TTC549 (cell line): ENCODE data around the gene TMEM150A.
"Not testable (repeated sequence)": the region's sequence is repeated elsewhere in the genome, so short reads cannot be mapped to it uniquely, and the experiment has no call there.

Experiments used
- FAIRE-seq: peaks from 2 replicates; lab custom pipeline; 2012; peaks lifted over from hg19 to GRCh38; lab: Jason Lieb, UNC

TMEM150A gene, protein sequence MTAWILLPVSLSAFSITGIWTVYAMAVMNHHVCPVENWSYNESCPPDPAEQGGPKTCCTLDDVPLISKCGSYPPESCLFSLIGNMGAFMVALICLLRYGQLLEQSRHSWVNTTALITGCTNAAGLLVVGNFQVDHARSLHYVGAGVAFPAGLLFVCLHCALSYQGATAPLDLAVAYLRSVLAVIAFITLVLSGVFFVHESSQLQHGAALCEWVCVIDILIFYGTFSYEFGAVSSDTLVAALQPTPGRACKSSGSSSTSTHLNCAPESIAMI

DNA sequence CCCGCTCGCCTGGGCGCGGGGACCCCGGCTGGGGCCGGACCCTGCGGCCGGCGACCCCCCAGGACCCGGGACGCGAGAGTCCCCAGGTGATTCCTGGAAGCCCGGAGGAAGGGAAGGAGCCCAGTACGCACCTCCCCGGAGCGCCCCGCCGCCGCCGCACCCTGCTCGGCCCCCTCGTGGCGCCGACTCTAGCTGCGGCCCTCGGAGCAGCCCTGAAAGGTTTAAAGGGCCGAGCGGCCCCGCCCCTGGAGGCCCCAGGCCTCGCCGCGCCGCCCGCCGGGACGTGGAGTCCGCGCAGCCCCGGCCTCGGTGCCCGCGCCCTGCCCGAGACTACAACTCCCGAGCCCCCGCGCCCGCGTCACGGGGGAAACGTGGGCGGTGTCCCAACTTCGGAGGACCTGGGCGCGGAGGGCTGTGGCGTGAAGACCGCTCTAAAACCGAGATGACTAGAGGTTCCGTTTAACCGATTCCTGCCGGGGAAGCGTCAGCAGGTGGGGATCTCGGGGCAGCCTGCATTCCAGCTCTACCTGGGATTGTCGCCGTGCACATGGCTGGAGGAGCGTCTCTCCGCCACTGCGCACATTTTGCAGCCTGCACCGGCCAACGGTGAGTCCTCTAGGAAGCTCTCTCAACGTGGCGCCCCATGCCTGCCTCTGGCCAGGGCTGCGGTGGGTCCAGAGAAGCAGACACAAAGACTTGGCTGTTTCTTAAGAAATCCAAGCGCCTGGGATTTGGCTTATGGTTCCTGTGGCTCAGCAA is at the start of gene TMEM150A:
TSS of gene TMEM150A (minus strand) at position 223 of the 759 bp plus-strand sequence. CDS start 750 bp downstream, outside the sequence.
- FAIRE-seq = no peak

DNA sequence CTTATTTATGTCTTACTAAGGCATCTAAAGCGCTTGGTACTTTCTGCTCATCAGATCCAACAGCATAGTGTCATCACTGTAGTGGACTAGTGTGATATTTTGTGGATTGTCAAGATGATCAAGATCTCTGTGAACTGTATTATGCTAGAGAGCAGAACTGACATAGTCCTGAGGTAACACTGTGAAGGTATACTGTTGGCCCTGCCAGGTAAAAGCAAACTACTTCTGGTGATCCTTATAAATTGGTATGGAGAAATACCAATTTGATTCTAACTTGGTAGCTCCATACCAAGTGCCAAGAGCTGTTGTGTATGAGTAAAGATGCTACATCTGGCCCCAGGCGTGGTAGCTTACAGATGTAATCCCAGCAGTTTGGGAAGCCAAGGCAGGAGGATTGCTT is 49.6 kb upstream of the TMEM150A start:
- FAIRE-seq = no peak

DNA sequence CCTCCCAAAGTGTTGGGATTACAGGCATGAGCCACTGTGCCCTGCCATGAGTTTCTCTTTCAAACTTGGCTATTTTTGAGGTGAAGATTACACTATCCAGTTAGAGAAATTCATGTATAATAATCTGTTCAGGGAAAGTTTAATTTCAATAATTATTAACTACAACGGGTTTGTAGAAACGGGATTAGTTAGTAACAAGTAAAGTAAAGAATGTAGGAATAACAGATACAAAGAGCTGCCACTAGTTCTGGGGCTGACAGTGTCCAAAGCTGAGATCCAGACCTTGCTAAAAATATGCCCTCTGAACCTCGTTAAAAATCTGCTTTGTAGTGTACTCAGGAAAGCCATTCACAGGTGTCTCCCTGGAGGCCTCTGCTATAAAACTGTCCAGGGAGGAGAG is 48.6 kb upstream of the TMEM150A start:
- no peak for FAIRE-seq

DNA sequence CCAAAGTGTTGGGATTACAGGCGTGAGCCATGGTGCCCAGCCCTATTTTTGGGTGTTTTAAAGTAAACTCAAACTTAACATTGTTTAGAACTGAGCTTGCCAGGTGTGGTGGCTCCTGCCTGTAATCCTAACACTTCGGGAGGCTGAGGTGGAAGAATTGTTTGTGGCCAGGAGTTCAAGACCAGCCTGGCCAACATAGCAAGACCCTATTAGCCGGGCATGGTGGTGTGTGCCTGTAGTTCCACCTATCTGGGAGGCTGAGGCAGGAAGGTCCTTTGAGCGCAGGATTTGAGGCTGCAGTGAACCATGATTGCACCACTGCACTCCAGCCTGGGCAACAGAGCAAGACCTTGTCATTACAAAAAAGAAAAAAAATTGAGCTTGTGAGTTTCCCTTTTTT is 48.0 kb upstream of the TMEM150A start:
- no peak for FAIRE-seq

DNA sequence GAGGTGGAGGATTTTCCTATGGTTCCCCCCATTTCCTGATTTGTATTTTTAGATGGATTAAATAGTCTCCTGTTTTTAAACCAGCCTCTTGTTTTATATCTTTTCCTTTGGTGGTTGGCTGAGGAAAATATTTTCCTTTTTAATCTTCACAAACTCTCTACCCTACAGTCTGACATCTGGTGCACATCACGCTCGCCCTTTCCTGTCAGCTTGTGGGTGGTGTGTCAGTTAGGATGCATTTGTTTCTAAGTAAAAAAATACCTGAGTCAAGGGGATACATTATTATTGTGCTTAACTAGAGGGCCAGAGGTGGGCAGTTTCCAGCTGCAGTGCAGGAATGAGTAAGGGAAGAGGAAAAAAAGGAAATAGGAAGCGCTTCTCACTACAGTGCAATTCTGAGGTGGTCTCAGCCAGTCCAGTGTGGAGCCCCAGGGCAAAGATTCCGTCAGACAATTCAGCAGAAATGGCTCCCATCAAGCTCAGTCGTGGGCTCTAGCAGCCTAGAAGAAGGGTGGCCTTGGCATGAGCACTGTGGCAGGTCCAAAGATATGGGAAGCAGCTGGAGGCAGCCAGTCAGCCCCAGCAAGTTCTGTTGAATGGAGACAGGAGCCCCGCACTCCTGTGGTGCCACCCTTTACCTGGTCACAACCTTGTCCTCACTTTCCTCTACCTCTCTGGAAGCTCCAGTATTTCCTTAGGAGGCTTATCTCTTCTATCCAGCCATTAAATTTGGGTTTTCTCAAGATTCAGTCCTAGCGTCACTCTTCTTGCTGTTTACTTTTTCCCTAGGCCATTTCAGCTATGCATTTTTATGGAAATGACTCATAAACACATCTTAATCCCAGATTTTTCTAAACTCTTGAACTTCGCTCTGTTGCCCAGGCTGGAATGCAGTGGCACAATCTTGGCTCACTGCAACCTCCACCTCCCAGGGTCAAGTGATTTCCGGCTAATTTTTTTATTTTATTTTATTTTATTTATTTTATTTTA is 47.0 kb upstream of the TMEM150A start:
- no peak for FAIRE-seq

DNA sequence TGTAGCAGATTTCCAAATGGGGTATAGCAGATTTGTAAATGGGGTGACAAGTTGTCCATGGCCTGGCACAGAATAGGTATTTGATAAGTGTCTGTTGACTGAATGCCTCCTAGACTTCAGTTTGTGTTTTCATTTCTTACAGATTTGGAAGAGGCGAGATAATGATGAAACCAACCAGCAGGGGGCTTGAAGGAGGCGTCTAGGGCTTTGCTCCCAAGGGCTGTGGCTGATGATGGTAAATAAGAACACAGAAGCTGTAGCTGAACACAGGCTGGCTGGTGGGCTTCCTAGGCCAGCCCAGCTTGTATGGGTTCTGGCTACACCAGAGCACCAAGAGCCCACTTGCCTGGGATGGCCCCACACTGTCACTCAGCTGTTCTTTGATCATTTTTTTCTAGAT is 46.1 kb upstream of the TMEM150A start:
- no peak for FAIRE-seq

DNA sequence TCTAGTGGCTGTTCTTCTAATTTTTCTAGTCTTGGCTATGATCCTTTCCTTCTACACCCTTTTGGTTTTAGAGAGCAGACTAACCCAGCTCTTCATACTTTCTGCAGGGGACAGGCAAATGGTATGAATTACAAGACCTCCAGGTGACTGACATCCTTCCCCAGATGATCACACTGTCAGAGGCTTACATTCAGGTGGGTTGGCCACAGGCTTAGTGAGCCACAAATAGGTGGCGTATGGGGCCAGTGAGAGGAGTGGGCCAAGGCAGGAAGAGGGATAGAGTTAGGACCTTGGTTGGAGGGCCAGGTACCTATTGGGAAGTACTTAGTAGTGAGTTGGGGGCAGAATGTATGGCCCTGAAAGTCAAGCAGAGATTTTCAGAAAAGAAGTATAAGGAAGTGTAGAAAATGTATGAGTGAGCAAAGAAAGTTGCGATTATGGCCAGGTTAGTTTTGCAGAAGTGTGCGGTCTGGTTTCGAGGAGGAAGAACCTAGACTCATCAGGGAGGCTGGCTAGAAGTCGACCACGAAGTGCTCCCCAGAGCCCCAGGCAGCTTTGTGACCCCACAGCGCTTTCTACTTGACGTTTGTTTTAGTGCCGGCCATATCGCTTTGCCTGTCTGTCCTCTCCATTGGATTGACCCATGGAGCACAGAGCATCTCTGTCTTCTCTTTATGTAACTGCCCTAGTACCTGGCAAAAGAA is 45.5 kb upstream of the TMEM150A start:
- no peak for FAIRE-seq

DNA sequence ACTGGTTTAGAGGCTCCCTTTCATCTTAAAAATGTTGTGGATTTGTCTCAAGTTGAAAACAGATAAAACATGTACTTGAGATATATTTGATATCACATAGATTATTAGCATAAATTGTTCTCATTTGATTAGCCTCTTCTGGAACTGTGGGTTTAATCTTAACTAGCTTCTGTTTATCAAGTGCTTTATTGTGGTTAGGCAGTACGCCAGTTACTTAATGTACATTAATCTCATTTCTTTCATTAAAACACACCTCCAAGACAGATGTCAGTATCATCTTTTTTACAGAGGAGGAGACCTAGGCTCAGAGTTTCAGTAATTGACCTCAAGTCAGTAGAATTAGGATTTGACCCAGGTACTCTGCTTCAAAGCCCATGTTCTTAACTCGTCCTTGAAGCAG is 43.7 kb upstream of the TMEM150A start:
- no peak for FAIRE-seq

DNA sequence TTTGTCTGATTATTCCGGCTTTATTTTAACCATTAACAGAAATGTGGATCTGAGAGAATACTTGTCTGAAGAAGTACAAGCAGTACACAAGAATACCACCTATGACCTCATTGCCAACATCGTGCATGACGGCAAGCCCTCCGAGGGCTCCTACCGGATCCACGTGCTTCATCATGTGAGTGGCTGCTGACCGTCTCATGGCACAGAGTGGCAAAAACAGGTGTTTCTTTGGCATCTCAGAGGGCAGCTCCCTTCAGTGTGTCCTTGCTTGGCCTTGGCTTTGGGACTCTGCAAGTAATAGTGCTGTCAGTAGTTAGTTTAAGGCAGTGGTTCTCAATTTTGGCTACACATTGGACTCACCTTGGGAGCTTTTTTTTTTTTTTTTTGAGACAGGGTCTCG is 42.4 kb upstream of the TMEM150A start:
- no peak for FAIRE-seq

DNA sequence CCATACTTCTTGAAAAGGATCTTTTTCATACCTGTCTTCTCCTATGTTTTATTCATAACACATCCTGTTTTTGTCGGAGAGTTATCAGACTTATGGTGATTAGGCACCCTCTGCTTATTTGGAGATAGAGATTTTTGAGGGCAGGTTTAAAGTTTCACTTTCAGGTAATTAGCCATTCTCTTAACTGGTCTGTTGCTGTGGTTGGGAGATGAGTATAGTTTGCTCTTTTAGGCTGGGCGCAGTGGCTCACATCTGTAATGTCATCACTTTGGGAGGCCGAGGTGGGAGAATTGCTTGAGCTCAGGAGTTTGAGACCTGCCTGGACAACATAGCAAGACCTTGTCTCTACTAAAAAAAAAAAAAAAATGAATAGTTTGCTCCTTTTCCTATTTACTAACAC is 40.2 kb upstream of the TMEM150A start:
- no peak for FAIRE-seq

DNA sequence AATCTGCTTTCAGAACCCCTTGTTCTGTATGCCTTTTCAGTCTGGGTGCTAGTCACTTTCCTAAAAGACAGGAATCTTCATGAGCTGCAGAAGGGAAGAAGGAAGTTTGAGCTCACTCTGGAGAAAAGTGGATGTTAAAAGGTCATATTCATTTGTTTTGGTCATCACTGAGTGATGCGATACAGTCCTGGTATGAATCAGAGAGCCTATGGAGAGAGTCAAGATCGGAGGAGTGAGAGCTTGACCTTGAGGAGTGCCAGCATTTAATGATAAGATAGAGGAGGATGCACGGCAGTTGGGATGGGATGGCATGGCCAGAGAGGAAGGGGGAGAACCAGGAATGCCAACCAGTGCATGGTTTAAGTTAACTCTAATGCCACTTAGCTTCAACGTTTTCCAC is 33.1 kb upstream of the TMEM150A start:
- FAIRE-seq = no peak

DNA sequence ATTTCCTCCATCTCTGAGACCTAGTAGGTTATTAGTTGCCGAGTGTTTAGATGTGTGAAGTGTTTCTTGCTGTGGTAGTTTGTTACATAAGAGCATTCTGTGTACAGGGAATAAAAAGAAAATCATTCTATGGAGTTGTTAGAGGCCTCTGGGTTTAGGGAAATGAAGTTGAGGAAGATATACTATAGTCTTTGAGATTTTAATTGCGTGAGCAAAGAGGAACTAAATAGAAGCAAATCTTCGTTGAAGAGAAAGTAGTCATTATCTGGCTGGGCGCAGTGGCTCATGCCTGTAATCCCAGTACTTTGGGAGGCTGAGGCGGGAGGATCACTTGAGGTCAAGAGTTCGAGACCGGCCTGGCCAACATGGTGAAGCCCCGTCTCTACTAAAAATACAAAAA is 32.5 kb upstream of the TMEM150A start:
- no peak for FAIRE-seq

DNA sequence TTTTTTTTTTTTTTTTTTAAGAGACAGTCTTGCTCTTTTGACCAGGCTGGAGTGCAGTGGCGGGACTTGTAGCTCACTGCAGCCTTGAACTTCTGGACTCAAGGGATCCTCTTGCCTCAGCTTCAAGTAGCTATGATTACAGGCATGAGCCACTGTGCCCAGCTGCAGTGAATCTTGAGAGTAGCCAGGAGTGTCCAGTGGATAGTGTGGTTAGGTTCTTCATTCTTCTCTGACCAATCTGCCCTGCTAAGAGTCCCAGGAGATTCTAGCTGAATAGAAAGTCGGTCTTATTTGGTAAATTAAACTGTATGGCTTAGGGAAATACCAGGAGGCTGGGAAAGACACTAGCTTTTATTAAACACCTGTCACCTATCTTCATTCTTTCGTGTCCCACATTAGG is 28.8 kb upstream of the TMEM150A start:
- FAIRE-seq = no peak

DNA sequence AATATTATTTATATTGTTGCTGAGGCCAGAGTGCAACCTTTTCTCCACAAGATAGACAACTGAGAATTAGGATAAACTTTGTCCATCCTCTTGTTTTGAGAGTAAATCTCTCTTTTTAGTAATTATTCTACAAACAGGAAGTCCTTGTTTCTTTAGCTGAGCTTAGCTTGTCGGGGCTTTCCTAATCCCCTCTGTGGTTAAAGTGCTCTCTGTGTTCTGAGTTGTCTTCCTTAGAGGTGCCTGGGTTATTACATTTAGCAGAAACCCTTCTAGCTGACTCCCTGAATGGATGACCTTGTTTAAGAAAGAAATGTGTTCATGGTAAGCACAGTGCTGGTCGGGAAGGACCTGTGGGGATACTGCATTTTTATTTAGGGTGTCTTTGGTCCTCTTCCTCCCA is 26.2 kb upstream of the TMEM150A start:
- FAIRE-seq = no peak

DNA sequence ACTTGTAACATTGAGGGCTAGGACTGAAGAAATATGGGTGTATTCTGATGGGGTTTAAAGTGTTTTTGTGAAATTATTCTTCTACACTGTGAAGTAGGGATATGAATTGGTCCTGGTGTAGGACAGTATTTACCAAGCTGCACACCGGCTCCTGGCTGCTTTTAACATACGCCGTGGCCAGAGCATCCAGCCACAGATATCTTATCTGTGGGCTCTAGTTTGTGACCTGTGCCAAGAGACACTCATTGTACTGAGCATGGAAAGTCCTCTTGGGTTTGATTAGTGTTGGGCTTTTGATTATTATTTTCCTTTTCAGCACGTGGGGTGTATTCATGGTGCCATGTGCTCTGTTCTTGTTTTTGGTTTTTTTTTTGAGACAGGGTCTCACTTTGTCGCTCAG is 21.5 kb upstream of the TMEM150A start:
- FAIRE-seq = no peak

DNA sequence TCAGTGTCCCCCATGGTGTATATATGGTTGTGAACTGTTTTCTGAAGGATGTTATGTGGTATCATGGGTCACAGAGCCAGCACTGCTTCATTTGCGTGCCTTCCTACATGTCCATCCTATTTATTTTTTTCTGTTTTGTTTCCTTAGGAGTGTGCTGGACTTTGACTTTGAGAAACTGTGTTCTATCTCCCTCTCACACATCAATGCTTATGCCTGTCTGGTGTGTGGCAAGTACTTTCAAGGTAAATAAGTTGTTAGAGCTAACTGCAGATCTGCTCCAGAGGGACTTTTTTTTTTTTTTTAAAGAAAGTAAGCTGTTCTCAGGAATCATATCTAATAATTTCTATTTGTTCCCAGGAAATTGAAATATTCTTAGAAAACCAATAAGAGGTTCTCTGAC is 18.8 kb upstream of the TMEM150A start:
- no peak for FAIRE-seq

DNA sequence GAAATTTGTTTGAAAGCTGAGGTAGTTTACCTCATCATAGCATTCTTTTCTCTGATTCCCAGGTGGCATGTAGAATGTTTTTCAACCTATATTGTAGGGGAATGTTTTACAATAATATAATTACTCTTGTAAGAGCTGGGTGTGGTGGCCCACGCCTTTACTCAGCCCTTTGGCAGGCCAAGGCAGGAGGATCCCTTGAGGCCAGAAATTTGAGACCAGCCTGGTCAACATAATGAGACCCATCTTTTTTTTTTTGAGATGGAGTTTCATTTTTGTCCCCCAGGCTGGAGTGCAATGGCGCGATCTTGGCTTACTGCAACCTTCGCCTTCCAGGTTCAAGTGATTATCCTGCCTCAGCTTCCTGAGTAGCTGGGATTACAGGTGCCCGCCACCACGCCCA is 17.1 kb upstream of the TMEM150A start:
- FAIRE-seq = no peak

DNA sequence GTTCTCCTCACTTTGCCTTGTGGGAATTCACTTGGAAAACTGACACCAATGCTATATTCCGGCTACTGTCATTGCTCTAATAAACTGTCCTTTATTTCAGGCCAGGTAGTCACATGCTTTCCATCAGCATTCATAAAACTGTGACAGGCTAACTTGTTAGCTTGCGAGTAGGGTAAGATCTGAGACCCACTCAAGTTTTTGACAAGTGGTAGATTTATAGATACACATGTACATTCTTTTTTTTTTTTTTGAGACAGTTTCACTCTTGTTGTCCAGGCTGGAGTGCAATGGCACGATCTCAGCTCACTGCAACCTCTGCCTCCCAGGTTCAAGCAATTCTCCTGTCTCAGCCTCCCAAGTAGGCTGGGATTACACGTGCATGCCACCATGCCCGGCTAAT is 15.2 kb upstream of the TMEM150A start:
- not testable (repeated sequence) for FAIRE-seq

DNA sequence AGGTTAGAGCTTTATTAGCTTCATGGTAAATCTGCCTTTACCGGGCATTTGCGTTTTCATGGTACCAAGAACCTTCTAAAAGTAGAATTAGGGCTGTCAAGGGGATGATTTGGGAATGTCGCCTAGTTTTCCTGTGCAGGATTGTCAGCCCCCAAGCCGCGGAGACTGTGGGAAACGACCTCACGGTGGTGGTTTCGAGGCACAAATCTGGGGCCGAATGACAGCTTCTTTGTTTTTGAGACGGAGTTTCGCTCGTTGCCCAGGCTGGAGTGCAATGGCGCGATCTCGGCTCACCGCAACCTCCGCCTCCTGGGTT is 12.9 kb upstream of the TMEM150A start:
- no peak for FAIRE-seq

DNA sequence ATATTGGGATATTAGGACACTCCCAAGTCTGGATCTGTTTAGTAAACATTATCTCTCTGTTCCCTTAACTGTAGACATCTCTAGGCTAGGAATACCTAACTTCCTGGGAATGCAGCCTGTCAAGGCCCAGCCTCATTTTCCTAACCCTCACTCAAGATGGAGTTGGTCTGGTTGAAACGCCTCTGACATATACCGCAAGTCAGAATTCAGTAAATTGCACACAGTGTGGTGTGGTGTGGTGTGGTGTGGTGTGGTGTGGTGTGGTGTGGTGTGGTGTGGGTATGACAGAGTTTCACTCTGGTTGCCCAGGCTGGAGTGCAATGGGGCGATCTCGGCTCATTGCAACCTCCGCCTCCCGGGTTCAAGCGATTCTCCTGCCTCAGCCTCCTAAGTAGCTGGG is 12.3 kb upstream of the TMEM150A start:
- FAIRE-seq = not testable (repeated sequence)

DNA sequence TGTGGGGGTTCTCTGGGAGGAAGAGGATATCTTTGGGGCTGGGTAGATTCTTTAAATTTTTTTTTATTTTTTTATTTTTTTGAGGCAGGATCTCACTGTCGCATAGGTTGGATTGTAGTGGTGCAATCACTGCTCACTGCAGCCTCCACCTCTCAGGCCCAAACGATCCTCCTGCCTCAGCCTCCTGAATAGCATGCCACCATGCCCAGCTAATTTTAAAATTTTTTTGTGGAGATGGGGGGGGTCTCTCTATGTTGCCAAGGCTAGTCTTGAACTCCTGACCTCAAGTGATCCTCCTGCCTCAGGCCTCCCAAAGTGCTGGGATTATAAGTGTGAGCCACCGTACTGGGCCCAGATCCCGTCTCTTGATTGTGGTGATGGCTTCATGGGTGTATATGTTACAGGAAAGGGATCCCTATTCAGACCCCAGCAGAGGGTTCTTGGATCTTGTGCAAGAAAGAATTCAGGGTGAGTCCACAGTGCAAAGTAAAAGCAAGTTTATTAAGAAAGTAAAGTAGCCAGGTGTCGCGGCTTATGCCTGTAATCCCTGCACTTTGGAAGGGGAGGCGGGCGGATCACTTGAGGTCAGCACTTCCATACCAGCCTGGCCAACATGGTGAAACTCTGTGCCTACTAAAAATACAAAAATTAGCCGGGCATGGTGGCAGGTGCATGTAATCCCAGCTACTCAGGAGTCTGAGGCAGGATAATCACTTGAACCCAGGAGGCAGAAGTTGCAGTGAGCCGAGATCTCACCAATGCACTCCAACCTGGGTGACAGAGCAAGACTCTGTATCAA is 11.4 kb upstream of the TMEM150A start:
- FAIRE-seq = no peak
